H1 (cell line): ENCODE data around the gene PDE4DIP. TPM values are rescaled to one million over a fixed set of nuclear protein-coding genes. Genes with fewer than 3 reads are reported as not detected.
"Not testable (repeated sequence)": the region's sequence is repeated elsewhere in the genome, so short reads cannot be mapped to it uniquely, and the experiment has no call there.

ENCODE experiments used
- CTCF ChIA-PET: fragments of 300-600 bp; sonication (Branson Sonifier 250); formaldehyde crosslinking; loops from one replicate; lab custom pipeline; 2021; ENCODE audit not compliant: partially characterized antibody; lab: Charles Lee
- POLR2A ChIA-PET: fragments of 300-600 bp; sonication (Branson Sonifier 250); formaldehyde crosslinking; loops from one replicate; lab custom pipeline; 2021; ENCODE audit warnings: inconsistent platforms; ENCODE audit not compliant: partially characterized antibody; lab: Charles Lee
- DNase-seq, 2 experiments: peaks; one replicate each; pipeline versions ENCODE4 v3.0.0 to v3.0.0-alpha.2; 2010 to 2022; ENCODE audit warnings: low spot score in 2 of 2, low read depth in 1 of 2, mixed read lengths in 1 of 2
- FAIRE-seq: peaks from 2 replicates; lab custom pipeline; 2011; peaks lifted over from hg19 to GRCh38; lab: Jason Lieb, UNC
- H2AFZ ChIP-seq: 2 replicates; pipeline ENCODE4 v1.8.1; 2012; ENCODE audit warnings: low read length, inconsistent platforms
- H2AK5ac ChIP-seq: 2 replicates; pipeline ENCODE4 v1.6.1; 2013; ENCODE audit warnings: low read depth, low read length
- H2BK120ac ChIP-seq: replicated peaks from 2 replicates; pipeline ENCODE3; 2013; ENCODE audit warnings: low read depth, low read length, inconsistent platforms
- H2BK12ac ChIP-seq: 2 replicates; pipeline ENCODE4 v1.6.1; 2013; ENCODE audit warnings: low read depth, low read length
- H2BK15ac ChIP-seq: 2 replicates; pipeline ENCODE4 v1.6.1; 2013; ENCODE audit warnings: low read length
- H2BK20ac ChIP-seq: 2 replicates; pipeline ENCODE4 v1.6.1; 2013; ENCODE audit warnings: low read length
- H2BK5ac ChIP-seq: 2 replicates; pipeline ENCODE4 v1.6.1; 2013; ENCODE audit warnings: low read depth, low read length
- H3K14ac ChIP-seq: 2 replicates; pipeline ENCODE4 v1.6.1; 2013; ENCODE audit warnings: inconsistent platforms; ENCODE audit not compliant: insufficient read length
- H3K18ac ChIP-seq: 2 replicates; pipeline ENCODE4 v1.6.1; 2013; ENCODE audit warnings: low read length; ENCODE audit errors: extremely low read depth
- H3K23ac ChIP-seq: 2 replicates; pipeline ENCODE4 v1.6.1; 2013; ENCODE audit warnings: inconsistent platforms; ENCODE audit not compliant: insufficient read length
- H3K23me2 ChIP-seq: 2 replicates; pipeline ENCODE4 v1.6.1; 2013; ENCODE audit warnings: low read depth, low read length
- H3K27ac ChIP-seq: 2 replicates; pipeline ENCODE4 v1.6.1; 2011; ENCODE audit warnings: low read depth, low read length, inconsistent platforms
- H3K27me3 ChIP-seq, 4 experiments: replicated peaks in 1 of 4; 1 replicate in 1 of 4; 2 replicates in 3 of 4; pipeline versions ENCODE4 v1.6.1 to v1.8.1; 2011 to 2013; ENCODE audit warnings: low read length in 3 of 4, mild to moderate bottlenecking in 3 of 4, inconsistent platforms in 2 of 4, mixed read lengths in 2 of 4, moderate library complexity in 1 of 4; ENCODE audit not compliant: control insufficient read depth in 3 of 4, insufficient read depth in 3 of 4; ENCODE audit errors: extremely low read depth in 1 of 4
- H3K36me3 ChIP-seq, 4 experiments: 2 replicates each; pipeline versions ENCODE4 v1.6.1 to v1.8.1; 2011 to 2013; ENCODE audit warnings: mild to moderate bottlenecking in 4 of 4, low read length in 3 of 4, moderate library complexity in 2 of 4, control low read depth in 1 of 4, inconsistent platforms in 1 of 4; ENCODE audit not compliant: insufficient read depth in 4 of 4, control insufficient read depth in 2 of 4
- H3K4ac ChIP-seq: replicated peaks from 2 replicates; pipeline ENCODE3; 2013; ENCODE audit warnings: low read length, low read depth, mixed read lengths, inconsistent platforms; ENCODE audit not compliant: insufficient read length
- H3K4me1 ChIP-seq, 4 experiments: replicated peaks in 1 of 4; 1 replicate in 1 of 4; 2 replicates in 3 of 4; pipeline versions ENCODE4 v1.6.1 to v1.8.1; 2011 to 2013; ENCODE audit warnings: low read length in 3 of 4, inconsistent platforms in 2 of 4, mixed read lengths in 1 of 4; ENCODE audit not compliant: insufficient read depth in 4 of 4, control insufficient read depth in 3 of 4
- H3K4me2 ChIP-seq, 2 experiments: 2 replicates each; pipeline versions ENCODE4 v1.6.1 to v1.8.1; 2011 to 2013; ENCODE audit warnings: low read depth in 2 of 2, low read length in 2 of 2, control low read depth in 1 of 2, inconsistent platforms in 1 of 2, mild to moderate bottlenecking in 1 of 2; ENCODE audit not compliant: insufficient read depth in 1 of 2
- H3K4me3 ChIP-seq, 4 experiments: fragments of 200-600, 300-600 bp in 1 of 4; sonication (generic), shearing (Covaris generic), sonication (Bioruptor Twin) in 1 of 4; 2 replicates each; pipeline versions ENCODE4 v1.5.1 to v1.8.1; 2011 to 2016; ENCODE audit warnings: low read length in 4 of 4, low read depth in 3 of 4, control low read depth in 2 of 4, inconsistent platforms in 2 of 4, mild to moderate bottlenecking in 2 of 4, mixed read lengths in 1 of 4, moderate library complexity in 1 of 4; ENCODE audit not compliant: insufficient read depth in 2 of 4; ENCODE audit errors: extremely low read depth in 1 of 4
- H3K56ac ChIP-seq: replicated peaks from 2 replicates; pipeline ENCODE3; 2013; ENCODE audit warnings: low read depth, mild to moderate bottlenecking, mixed read lengths, low read length, inconsistent platforms; ENCODE audit not compliant: insufficient read length
- H3K79me1 ChIP-seq: 2 replicates; pipeline ENCODE4 v1.6.1; 2013; ENCODE audit warnings: low read depth, low read length, control low read depth
- H3K79me2 ChIP-seq, 2 experiments: 2 replicates each; pipeline versions ENCODE4 v1.6.1 to v1.8.1; 2012 to 2013; ENCODE audit warnings: low read length in 2 of 2, mild to moderate bottlenecking in 2 of 2, inconsistent platforms in 1 of 2; ENCODE audit not compliant: insufficient read depth in 2 of 2, control insufficient read depth in 1 of 2
- H3K9ac ChIP-seq, 4 experiments: replicated peaks in 1 of 4; 1 replicate in 1 of 4; 2 replicates in 3 of 4; pipeline versions ENCODE4 v1.6.1 to v1.8.1; 2011 to 2013; ENCODE audit warnings: low read depth in 3 of 4, low read length in 3 of 4, control low read depth in 2 of 4, mild to moderate bottlenecking in 2 of 4, moderate library complexity in 2 of 4, inconsistent platforms in 1 of 4; ENCODE audit errors: extremely low read depth in 1 of 4
- H3K9me3 ChIP-seq, 2 experiments: 2 replicates each; pipeline versions ENCODE4 v1.6.1 to v1.8.1; 2012 to 2013; ENCODE audit warnings: mild to moderate bottlenecking in 2 of 2, moderate library complexity in 2 of 2, control low read depth in 1 of 2, inconsistent platforms in 1 of 2, low read depth in 1 of 2, low read length in 1 of 2, mixed read lengths in 1 of 2; ENCODE audit not compliant: insufficient read depth in 2 of 2
- H4K20me1 ChIP-seq, 2 experiments: replicated peaks in 1 of 2; 2 replicates each; pipeline versions ENCODE3 to v1.8.1; 2011 to 2013; ENCODE audit warnings: inconsistent platforms in 2 of 2, low read length in 2 of 2, mild to moderate bottlenecking in 1 of 2; ENCODE audit not compliant: insufficient read depth in 2 of 2, control insufficient read depth in 1 of 2
- H4K5ac ChIP-seq: 2 replicates; pipeline ENCODE4 v1.6.1; 2013; ENCODE audit warnings: low read length, low read depth, mixed read lengths, inconsistent platforms; ENCODE audit not compliant: insufficient read length
- H4K8ac ChIP-seq: 2 replicates; pipeline ENCODE4 v1.8.0; 2013; ENCODE audit warnings: mild to moderate bottlenecking, moderate library complexity, low read length, inconsistent platforms; ENCODE audit not compliant: insufficient read depth; ENCODE audit errors: extremely low read depth
- H4K91ac ChIP-seq: replicated peaks from 2 replicates; pipeline ENCODE3; 2013; ENCODE audit warnings: low read length, mixed read lengths, inconsistent platforms; ENCODE audit not compliant: insufficient read length
- WGBS, 2 experiments: shearing (Covaris generic) in 1 of 2; methylation state at CpG; one replicate each; pipeline versions ENCODE4 v1.1.6 to v1.1.7; 2013 to 2015; ENCODE audit warnings: low lambda C conversion rate in 2 of 2, mixed read lengths in 2 of 2, inconsistent platforms in 1 of 2, low coverage in 1 of 2, missing lambda C conversion rate in 1 of 2; ENCODE audit not compliant: insufficient replicate concordance in 2 of 2, insufficient coverage in 1 of 2, insufficient read length in 1 of 2; ENCODE audit errors: extremely low coverage in 1 of 2, missing lambda C conversion rate in 1 of 2; 5-methylcytosine and 5-hydroxymethylcytosine counted together
- polyA plus RNA-seq, 7 experiments: library from polyadenylated mRNA; depleted of rRNA in 3 of 7; stranded (reverse) in 5 of 7; unstranded in 2 of 7; fragments of >200 nt in 5 of 7; fragments of 200-250 nt in 2 of 7; gene quantifications; 1 replicate in 5 of 7; 2 replicates in 1 of 7; 4 replicates in 1 of 7; pipeline versions ENCODE4 v1.2.1 to v1.2.3, GENCODE V29; 2011 to 2013; ENCODE audit warnings: missing spikeins in 2 of 7, mixed read lengths in 2 of 7
- total RNA-seq: library from RNA; stranded (reverse); fragmentation: NEBNext Ultra II Directional; extraction: Animal tissue kit (Norgen Biotek cat#: 25700); gene quantifications from 2 replicates; pipeline ENCODE4 v1.2.1, GENCODE V29; 2021

Gene PDE4DIP
- total and polyA plus RNA-seq, 2 of the 8 experiments (the other 6 are each of a cell fraction or from before 2014, with no cell fraction given), result 8.4 to 40.5 TPM

- WGBS, 2 experiments, result 100% methylated on average over 1 of the region's 1 CpG; no CpG with 5 or more reads in 1 of the 2 experiments
- H3K79me1 ChIP-seq, H3K4me2 ChIP-seq, H4K91ac ChIP-seq, H2BK120ac ChIP-seq, H3K23ac ChIP-seq, H3K9me3 ChIP-seq, H2AFZ ChIP-seq, H3K4me1 ChIP-seq, H2BK5ac ChIP-seq, H2BK12ac ChIP-seq, H3K27me3 ChIP-seq, FAIRE-seq, H2BK15ac ChIP-seq, H3K27ac ChIP-seq, H3K23me2 ChIP-seq, H4K5ac ChIP-seq, H4K8ac ChIP-seq, H3K18ac ChIP-seq, H3K4me3 ChIP-seq, H3K36me3 ChIP-seq, H3K9ac ChIP-seq, H3K14ac ChIP-seq, POLR2A ChIA-PET, H3K4ac ChIP-seq, H2AK5ac ChIP-seq, H3K56ac ChIP-seq, H2BK20ac ChIP-seq, H3K79me2 ChIP-seq, CTCF ChIA-PET, DNase-seq, H4K20me1 ChIP-seq: not testable (repeated sequence)
These were observed 3.0 kb upstream of the PDE4DIP start for GRCh38 chr1:148841262-148841661.

GRCh38 chr1:148844651-148845050, 423 bp downstream of the PDE4DIP start:
- H3K9me3 ChIP-seq, FAIRE-seq, POLR2A ChIA-PET, H2BK20ac ChIP-seq, H3K18ac ChIP-seq, H3K79me2 ChIP-seq, H4K5ac ChIP-seq, H2BK12ac ChIP-seq, H3K4me1 ChIP-seq, H2BK5ac ChIP-seq, H2AFZ ChIP-seq, H3K23ac ChIP-seq, H3K4ac ChIP-seq, H2BK120ac ChIP-seq, CTCF ChIA-PET, H3K56ac ChIP-seq, H3K23me2 ChIP-seq, H2BK15ac ChIP-seq, H2AK5ac ChIP-seq, H3K14ac ChIP-seq, H4K20me1 ChIP-seq, H4K8ac ChIP-seq, H3K9ac ChIP-seq, H3K4me3 ChIP-seq, H3K36me3 ChIP-seq, H3K27ac ChIP-seq, DNase-seq, H3K27me3 ChIP-seq, H3K79me1 ChIP-seq, H4K91ac ChIP-seq, H3K4me2 ChIP-seq: not testable (repeated sequence)
- WGBS, 2 experiments, result no CpG with 5 or more reads among the region's 14 CpGs
